Hematopoietic multipotent progenitor cell (in vitro differentiated cells): Measurements from ENCODE around the gene ZNF628. TPM values are rescaled to one million over a fixed set of nuclear protein-coding genes. Genes with fewer than 3 reads are reported as not detected.

Source experiments
- DNase-seq, 3 donors: peaks; one replicate each; pipeline ENCODE4 v3.0.0-alpha.2; 2011 to 2015; ENCODE audit warnings: low read depth in 2 of 3, low spot score in 2 of 3
- total RNA-seq: library from RNA; depleted of rRNA; stranded (reverse); fragments of >200 nt; gene quantifications from one replicate; pipeline ENCODE4 v1.2.3, GENCODE V29; 2012

ZNF628 gene
- total RNA-seq, 1 donor = 8.3 TPM

DNA sequence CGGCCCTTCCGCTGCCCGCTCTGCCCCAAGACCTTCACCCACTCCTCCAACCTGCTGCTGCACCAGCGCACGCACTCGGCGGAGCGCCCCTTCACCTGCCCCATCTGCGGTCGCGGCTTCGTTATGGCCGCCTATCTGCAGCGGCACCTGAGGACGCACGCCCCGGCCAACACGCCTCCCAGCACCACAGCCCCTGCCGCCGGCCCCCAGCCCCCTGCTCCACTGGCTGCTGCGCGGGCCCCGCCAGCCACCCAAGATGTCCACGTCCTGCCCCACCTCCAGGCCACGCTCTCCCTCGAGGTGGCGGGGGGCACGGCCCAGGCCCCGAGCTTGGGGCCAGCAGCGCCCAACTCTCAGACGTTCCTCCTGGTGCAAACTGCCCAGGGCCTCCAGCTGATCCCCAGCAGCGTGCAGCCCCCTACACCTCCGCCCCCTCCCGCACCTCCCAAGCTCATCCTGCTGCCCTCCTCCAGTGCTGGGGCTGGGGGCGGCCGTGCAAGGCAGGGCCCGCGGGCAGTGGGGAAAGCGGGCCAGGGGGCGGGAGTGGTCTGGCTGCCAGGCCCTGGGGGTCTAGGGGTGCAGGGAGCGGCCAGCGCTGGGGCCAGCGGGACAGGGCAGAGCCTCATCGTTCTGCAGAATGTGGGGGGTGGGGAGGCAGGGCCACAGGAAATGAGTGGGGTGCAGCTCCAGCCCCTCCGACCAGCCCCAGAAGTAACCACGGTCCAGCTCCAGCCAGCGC is 6.7 kb downstream of the ZNF628 start:
- DNase-seq = no peak

DNA sequence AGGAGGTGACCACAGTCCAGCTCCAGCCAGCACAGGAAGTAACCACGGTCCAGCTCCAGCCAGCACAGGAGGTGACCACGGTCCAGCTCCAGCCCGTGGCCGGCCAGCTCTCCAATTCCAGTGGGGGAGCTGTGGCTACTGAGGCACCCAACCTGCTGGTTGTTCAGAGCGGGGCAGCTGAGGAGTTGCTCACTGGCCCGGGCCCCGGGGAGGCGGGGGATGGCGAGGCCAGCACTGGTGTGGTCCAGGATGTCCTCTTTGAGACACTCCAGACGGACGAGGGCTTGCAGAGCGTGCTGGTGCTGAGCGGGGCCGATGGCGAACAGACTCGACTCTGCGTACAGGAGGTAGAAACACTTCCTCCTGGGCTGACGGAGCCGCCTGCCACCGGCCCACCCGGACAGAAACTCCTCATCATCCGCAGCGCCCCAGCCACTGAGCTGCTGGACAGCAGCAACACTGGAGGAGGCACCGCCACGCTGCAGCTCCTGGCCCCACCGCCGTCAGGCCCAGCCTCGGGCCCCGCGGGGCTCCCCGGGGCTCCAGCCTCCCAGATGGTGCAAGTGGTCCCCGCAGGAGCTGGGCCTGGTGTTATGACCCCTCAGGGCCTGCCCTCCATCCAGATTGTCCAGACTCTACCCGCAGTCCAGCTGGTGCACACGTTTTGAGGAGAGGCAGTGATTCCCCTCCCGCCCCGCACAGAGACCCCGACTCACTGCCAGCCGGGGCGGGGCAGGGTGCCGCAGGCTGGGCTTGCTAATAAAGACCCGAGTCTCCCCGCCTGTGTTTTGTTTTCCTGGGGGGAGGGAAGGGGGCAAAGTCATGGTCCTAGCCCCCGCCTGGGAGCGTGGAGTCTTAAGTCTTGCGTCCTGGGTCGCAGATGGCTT is 7.5 kb downstream of the ZNF628 start:
- no peak for DNase-seq

DNA sequence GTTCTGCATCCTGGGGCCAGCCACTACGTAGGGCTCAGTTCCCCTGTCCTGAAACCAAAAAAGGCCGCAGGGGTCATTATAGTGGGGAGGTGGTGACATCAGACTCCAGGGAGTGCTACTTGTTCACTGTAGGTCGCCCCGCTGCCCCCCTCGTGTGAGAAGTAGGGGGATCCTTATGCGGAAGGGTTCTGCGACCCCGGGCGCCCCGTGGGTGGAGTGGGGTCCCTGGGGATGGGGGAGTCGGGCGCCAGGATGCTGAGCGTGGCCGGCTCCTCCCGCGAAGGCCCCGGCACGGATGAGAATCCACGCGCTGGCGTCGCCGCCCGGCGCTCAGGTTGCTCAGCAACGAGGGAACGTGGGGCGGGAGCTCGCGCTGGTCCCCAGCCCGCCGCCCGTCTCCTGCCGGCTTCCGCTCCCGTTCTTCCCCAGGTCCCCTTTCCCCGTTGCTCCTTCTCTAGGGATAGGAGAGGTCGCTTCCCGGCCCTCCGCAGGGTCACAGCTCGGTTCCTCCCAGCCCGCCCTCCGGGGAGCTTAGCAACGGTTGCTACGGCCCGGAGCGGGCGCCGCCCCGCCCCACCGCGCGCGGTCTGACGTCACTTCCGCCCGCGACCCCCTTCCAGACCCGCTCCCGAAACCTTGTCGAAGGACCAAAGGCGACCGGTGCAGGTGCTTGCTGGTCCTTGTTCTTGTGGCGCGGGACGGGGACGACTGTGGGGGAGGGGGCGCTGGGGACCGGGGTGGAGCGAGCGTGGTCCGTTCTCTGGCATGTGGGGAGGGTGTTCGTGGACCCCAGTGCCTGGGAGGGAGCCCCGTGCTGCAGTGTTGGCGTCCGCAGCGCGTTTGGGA is 8.4 kb downstream of the ZNF628 start, which contains the start of gene NAT14:
Gene NAT14 (plus strand): TSS at position 596 of the 846 bp plus-strand sequence. CDS start 521 bp downstream, outside the sequence.
- DNase-seq = peak; percentile 54 to 70 (median 67)

DNA sequence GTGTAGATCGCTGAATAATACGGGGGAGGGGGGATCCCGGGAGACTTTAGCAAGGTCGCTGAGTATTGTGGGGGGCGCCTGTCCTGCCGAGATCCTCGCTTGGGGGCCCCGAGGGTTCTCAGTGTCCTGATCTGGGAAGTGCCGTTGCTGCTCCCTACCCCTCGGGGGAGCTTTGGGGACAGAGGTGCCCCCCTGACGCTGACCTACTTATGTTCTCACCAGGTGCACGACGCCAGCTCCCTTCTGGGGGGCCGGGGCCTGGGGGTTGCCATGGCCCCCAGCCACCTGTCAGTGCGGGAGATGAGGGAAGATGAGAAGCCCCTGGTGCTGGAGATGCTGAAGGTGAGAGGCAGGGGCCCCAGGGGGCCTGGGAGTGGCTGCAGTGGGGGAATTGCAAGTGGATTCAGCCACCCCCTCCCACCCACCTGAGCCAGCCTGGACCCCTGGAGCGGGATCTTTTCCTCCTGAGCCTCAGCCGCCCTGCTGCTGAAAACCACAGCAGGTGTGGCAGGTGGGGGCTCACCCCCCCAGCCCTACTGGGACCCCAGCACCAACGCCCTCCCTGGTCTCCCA is 9.1 kb downstream of the ZNF628 start:
- peak in 2 of 3 donors; percentile 27 to 28 for DNase-seq

DNA sequence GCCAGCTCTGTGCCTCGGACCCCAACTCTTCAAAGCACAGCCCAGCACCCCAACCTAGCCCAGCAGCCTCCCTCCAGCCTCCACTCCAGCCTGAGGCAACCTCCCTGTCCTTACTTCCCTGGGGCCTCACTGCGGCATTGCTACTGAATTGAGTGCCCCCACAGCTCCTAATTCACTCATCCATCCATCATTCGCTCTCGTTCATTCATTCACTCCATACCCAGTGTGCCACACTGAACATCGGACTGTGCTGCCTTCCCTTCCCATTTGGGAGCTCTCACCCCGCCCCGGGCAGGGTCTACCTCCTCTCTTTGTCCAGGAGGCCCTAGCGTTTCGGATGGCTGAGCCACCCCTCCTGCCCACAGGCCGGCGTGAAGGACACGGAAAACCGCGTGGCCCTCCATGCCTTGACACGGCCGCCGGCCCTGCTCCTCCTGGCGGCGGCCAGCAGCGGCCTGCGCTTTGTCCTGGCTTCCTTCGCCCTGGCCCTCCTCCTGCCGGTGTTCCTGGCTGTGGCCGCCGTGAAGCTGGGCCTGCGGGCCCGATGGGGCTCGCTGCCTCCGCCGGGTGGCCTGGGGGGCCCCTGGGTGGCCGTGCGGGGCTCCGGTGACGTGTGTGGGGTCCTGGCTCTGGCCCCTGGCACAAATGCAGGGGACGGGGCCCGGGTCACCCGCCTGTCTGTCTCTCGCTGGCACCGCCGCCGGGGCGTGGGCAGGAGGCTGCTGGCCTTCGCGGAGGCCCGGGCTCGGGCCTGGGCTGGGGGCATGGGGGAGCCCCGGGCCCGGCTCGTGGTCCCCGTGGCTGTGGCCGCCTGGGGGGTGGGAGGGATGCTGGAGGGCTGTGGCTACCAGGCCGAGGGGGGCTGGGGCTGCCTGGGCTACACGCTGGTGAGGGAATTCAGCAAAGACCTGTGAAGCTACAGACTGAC is 9.9 kb downstream of the ZNF628 start:
- no peak for DNase-seq

DNA sequence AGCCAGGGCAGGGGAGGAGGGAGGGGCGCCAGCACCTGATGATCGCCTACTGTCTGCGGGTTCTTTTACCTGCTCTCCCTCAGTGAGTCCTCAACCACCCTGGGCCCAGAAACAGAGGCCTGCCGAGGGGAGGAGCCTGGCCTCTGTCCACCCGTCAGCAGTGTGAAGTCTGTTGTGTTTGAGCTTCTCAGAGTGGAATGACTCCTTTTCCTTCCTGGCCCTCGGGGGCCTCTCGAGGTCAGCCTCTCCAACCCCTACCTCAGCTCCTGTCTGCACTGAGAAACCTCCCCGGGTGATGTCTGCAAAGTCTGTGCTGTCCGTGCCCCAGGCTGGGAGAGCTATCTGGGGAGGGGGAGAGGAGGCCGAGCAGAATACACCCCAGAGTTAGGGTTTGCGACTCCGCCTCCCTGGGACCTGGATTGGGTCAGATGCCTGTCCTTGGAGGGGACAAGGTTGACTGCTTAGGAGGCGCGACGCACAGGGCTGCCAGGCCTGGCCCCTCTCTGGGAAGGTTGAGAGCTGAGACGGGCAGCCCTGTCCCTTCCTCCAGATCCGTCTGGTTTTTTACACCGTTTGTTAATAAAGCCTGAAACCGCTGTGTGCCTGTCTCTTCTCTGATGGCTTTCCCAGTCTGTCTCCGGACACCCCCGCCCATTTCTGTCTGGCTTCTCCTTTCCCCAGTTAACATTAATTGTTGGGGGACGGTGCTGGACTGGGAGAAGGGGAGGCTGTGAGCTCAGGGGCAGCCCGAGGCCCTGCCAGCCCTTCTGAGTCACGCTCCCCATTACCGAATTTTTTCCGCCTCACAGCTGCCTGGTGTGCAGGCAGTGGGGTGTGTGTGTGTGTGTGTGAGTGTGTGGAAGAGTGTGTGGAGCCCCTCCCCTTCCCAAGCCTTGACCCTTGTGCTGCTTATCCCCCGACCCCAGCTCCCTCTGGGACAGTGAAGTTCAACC is 10.8 kb downstream of the ZNF628 start:
- DNase-seq = no peak

DNA sequence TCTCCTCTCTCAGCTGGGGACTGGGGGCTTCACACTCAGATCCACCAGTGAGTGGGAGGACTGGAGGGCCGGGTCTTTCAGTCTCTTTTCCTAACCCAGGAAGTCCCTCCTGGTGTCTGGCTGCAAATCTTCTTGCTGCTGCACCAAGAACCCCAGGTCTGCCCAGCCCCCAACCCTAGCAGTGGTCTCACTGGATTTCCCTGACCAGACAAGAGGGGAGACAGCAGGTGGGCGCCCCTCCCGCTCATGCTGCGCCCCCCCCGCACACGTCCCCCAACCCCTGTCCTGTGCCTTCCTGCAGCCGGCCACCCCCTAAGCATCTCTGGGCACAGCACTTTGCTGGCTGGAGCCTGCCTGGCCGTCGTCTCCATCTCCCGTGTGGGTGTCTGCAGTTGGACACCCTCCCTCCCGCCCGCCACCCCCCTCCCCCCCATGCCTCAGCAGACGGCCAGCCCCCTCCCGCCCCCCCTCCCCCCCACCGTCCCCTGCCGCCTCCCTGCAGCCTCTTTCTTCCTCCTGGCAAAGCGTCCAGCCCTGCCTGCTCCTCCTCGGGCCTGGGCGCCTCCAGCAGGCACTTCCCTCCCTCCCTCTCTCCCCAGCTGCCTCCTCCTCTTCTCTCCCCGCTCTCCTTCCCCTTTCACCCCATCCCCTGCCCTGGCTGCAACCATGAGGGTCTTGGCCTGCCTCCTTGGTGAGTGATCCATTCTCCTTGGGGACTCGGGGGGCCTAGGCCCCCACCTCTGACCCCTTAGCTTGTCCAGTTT is 11.7 kb downstream of the ZNF628 start, which contains the start of gene SSC5D:
Gene SSC5D (plus strand): TSS at position 513 of the 764 bp plus-strand sequence. CDS start 154 bp downstream, at position 667.
- peak in 1 of 3 donors; percentile 15 for DNase-seq

DNA sequence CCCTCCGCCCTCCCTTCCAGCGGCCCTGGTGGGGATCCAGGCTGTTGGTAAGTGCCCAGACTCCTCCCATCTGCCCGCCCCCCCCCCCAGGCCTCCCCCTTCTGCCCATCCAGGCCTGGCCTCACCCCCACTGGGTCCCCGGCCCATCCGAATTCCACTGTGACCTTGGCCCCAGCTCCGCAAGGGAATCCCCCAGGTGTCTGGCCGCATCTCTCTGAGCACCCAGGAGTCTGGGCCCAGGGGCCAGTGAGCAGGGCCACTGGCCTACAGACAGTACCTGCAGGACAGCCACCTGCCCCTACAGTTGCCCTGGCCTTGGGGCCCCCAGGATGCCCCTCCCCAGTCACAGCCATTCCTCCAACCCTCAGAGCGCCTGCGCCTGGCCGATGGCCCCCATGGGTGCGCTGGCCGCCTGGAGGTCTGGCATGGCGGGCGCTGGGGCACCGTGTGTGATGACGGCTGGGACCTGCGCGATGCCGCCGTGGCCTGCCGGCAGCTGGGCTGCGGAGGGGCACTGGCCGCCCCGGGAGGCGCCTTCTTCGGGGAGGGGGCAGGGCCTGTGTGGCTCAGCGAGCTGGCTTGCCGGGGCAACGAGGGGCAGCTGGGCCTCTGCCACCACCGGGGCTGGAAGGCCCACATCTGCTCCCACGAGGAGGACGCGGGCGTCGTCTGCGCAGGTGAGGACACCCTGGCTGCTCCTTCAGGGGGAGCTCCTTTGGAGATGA is 12.7 kb downstream of the ZNF628 start:
- DNase-seq = no peak

DNA sequence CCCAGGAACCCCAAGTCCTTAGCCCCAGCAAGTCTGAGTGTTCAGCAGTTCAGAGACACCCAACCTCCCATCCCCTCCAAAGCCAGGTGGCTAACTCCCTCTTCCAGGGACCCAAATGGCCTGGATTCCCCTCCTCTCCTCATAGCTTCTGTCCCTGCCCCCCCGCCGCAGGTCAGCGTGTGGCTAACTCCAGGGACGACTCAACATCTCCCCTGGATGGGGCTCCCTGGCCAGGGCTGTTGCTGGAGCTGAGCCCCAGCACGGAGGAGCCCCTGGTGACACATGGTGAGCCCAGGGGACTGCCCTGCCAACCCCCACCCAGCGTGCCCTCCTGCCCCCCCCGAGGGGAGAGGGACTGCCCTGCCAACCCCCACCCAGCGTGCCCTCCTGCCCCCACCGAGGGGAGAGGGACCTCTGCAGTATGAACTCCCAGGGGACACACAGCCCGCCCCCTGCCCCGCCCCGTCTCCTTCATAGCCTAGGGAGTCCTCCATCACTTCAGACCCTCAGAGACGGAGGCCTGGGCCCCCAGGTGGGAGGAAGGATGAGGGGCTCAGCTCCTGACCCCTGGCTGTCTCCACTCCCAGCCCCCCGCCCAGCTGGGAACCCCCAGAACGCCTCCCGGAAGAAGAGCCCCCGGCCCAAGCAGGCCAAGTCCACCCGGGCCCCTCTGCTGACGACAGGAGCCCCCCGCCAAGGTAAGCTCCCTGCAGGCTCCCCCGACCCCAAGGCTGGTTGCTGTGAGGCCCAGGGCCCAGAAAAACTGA is 13.5 kb downstream of the ZNF628 start:
- DNase-seq = no peak

DNA sequence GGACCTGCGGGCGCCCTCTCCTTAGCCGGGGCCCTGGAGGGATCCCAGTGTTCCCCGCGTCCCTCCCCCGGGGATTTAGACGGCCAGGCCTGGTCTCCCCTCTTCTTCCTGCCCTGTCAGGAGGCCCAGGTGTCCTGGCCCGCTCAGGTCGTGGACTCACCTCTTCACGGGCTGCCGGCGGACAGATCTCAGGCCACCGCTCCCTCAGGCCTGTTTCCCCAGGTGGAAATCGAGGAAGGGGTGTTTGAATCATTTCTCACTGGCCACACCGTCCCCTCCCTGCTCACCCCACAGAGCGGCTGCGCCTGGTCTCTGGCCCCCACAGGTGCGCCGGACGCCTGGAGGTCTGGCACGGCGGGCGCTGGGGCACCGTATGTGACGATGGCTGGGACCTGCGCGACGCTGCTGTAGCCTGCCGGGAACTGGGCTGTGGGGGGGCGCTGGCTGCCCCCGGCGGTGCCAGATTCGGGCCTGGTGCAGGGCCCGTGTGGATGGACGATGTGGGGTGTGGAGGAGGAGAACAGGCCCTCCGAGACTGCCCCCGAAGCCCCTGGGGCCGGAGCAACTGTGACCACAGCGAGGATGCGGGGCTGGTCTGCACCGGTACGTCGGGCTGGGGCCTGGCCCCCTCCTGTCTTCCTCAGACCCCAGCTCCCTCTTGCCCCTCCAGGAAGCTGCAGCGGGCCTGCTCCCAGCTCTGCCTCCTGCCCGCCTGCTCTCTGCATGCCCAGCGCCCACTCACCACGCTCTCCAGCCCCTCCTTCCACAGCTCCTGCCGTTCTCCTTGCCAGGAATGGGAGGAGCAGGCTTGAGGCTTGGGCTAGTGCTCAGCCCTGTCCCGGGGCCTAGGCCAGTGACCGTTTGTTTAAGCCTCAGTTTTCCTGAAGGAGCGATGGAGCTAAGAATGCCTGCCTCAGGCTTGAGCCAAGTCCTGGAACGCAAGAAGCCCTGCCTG is 14.3 kb downstream of the ZNF628 start:
- no peak for DNase-seq

DNA sequence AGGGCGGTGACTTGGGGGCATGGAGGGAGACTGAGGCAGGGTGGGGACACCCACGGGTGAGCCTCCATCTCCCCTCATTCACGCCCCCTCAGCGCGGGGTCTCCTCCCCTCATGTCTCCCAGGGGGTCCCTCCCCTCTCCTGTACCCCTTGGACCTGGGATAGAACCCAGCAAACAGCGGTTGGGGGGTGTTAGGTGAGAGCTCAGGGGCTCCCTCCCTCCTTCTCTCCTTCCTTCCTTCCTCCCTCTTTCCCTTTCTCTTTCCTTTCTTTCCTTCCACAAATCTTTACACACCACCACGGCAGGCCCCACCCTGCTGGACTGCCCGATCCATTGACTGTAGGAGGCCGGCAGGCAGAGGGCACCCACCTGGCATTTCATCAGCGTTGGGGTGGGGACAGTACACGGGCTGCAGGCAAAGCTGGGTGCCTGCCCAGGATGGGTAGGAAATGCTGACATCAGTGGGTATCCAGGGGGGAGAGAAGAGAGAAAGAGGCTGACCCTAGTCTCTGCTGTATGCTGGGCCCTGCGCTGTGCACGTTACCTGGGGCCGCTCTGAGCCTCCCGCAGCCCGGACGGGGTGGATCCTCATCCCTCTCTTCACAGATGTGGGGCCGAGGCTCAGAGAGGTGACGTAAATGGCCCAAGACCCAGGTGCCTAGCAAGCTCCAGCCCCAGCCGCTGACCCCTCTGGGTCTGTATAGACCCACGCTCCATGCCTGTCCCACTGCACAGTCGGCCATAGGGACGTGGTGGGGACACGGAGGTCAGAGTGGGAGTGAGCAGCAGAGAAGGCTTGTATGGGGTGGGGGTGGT is 15.3 kb downstream of the ZNF628 start:
- DNase-seq = no peak

DNA sequence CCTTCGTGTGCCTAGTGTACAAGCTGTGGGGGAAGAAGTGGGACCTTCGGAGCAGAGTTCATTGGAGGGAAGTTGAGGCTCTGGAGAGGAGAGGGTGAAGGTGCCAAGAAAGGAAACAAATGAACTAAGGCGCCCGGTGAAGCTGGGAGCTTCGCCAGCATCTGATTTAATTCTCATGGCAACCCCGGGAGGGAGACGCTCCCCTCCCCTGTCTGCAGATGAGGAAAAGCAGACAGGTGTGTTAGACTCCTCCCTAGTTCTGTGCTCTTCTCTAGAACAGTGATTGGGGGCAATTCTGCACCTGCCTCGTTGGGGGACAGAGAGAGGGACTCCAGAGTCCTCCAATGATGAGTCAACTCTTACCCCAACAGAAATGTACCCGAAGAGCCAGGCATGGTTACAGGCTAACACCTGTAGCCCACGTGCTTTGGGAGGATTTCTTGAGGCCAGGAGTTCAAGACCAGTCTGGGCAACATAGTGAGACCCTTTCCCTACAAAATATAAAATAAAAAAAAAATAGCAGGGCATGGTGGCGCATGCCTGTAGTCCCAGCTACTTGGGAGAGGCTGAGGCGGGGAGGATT is 16.0 kb downstream of the ZNF628 start:
- DNase-seq = no peak

DNA sequence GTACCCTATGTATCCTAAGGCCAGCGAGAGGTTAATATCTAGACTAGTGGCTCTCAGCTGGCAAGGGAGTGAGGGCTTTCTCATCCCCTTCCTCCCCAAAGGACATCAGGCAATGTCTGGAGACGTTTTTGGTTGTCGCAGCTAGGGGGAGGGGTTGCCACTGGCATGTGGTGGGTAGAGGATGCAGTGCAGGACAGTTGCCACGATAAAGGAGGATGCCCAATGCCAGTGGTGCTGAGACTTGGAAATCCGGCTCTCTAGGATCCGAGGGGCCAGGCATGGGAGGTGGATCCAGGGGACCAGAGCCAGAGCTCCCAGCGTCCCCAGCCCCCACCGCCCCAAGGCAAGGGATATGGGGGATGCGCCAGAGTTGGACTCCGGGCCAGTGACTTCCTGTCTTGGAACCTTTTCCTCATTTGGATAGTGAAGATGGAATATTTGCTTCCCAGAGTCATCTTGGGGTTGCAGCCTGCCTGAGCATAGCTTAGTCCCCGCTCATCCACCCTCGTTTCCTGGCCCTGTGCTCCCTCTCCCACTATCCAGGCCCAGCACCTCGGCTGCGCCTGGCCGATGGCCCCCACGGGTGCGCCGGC is 16.7 kb downstream of the ZNF628 start:
- no peak for DNase-seq
